CMK (cell line): ENCODE results near the gene SLC51A.
"Not testable (repeated sequence)": the region's sequence is repeated elsewhere in the genome, so short reads cannot be mapped to it uniquely, and the experiment has no call there.

Experiments
- DNase-seq: peaks from one replicate; pipeline ENCODE4 v3.0.0-alpha.2; 2010; ENCODE audit warnings: low read depth

The SLC51A gene

DNA sequence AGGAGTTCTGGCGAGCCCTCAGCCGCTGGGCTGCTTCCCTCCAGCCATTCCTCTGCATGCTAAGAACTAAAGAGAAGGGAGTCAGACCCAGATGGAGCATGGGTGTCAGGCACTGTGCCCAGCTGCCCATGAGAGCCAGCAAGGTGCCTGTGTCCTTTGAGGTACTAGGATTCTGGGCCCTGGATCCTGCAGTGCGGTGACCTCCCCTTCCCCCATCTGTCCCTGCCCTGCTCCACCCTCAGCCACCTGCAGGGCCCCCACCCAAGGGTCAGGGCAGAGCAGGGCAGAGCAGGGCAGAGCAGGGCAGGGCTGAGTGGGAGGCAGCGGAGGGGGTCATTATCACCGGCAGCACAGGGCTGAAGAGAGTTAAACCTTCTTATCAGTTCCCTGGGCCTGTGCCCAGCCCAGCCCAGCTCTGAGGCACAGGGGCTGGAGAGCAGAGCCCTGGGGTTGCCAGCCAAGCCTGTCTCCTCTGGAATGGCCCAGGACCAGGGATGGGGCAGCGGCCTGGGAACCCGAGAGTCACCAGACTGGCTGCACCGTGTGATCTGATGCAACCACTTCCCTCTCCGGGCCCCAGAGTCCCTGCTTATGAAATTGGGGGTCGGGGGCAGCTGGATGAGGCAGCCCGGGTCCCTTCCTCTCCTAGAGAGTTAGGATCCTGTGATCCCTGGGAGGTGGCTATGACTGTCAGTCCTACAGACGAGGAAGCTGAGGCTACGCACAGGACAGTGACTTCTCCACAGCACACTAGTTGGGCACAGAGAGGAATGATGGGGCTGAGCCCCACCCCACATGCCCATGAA is 22.4 kb upstream of the SLC51A start:
- DNase-seq, result peak; percentile 75

DNA sequence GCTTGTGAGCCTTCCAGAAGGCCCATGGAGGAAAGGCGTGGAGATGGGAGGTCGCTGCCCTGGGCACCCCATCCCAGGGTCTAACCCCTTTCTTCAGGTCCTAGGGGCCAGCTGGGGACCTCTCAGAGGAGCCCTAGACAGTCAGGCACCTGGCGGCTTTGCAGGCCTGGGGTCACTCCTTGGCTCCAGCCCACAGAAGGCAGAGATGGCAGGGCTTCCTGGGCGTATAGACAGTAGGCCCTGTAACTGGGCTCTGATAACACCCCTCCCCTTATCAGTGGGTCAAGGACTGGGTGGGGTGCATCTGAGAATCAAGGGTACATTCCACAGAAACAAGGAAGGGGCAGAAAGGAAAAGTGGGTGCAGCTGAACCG is 21.8 kb upstream of the SLC51A start:
- no peak for DNase-seq

DNA sequence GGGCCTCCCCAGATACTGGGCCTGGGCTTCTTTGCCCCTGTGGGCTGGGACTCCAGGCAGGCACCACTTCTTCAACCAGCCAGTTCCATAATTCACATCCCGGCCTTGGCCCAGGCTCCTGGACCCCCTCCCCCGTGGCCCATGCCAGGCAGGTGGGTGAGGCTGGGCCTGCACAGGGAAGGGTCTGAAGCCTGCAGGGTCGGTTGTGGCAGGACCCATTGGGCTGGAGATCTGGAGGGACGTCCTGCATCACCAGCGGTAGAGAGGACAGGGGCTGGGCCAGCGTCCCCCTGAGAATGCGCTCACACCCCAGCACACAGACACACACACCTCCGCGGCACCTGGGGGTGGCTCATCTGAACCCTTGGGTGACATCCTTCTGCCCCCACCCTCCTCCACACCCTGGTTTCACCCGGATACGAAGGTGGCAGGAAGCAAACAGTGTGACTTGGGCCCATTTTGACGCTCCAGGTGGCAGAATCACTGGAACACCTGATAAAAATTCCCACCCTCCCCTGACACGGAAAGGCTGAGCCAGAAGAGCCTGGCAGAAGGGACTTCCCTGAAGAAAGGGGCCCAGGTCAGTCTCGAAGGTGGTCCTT is 20.6 kb upstream of the SLC51A start:
- no peak for DNase-seq

DNA sequence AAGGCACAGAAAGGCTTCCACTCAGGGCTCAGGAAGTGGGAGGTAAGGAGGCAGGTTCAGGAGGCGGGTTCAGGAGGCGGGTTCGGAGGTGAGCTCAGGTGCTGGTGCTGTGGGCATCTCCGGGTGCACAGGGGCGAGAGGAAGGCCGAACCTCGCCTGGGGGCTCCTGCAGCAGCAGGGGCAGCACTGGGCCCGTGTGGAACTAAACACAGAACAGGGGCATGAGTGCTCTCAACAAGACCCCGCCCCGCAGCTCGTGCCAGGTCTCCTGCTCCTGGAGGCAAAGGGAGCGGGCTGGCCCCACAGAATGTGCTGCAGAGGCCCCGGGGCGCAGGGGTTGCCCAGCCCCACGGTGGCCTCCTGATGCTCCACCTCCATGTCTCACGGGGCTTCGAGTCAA is 18.8 kb upstream of the SLC51A start:
- no peak for DNase-seq

DNA sequence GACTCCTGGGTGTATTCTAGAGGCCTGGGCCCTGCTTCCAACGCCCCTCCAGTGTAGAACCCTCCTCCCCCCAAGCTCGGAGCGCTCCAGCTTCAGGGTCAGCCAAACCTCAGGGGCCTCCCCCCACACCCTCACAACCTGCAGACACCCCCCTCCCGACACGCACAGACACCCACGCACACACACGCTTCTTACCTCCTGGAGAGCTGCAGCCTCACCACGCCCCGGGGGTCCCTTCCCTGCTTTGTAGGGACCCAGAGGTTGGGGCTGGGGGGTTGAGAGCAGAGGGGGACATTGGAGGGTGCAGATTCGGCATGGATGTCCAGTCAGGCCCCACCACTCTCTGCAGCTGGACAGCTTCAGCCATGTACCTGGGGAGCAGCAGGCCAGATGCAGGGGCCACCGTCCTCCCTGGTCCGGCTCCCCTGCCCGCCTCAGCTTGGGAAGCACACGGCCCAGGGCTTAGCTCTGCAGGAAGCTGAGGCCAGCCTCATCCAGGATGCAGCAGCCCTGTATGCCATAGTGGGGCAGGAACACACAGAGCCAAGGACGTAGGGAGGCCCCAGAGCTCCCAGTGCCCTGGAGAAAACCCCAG is 18.2 kb upstream of the SLC51A start:
- DNase-seq, result no peak

DNA sequence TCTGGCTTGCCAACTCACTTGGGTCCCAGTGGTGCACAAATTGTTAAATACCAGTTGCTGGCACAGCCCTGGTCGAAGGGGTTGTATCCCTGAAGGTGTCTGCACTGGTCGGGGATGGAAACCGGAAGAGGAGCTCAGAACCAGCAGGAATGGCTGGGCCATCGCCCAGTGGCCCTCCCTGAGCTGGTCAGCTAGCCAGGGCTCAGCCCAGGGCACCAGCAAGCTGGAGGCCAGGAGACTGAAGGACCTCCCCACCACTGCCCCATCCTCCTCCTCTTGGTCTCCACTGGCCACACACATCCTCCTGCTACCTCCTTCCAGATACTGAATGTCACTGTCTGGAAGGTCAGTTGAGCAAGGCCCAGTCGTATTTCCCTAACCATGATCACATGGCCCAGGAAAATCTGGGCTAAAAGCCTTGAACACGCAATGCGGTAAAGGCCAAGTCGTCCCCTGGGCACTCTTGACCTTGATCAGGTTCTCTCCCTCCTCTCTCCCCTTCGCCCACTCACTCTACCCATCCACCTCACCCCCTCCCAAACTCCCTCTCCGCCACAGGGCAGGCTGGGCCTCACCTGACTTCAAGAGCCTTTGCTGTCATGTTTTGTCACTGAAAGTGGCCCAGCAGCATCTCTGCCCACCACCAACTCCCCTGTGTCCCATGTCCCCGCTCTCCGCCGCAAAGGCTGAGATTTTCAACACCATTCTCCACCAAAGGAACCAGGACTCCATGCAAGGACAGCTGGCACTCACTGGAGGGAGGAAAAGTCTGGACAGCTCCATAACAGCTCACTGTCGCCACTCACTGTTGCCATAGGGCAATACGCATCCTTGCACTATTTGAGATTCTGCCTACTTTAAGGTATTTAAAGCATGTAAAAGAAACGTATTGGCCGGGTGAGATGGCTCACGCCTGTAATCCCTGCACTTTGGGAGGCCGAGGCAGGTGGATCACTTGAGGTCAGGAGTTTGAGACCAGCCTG is 17.3 kb upstream of the SLC51A start:
- DNase-seq, result no peak

DNA sequence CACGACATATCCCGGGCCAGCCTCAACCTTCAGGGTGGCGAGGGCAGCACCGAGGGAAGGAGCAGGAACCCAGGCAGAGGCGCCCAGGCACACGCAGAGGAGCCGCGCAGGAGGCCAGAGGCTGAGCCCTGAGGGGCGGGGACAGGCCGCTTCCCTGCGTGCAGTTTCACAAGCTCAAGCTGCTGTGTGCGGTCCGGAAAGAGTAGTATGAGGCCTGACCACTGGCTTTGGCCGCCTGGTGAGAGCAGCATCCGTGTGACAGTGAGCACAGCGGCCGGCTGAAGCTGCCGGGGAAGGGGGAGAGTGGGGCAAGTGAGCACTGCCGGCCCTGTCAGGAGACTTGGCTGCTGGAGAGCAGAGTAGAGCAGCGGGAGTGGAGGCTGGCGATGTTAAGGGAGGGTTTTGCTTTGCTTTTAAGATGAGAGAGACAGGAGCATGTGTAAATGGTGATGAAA is 13.8 kb upstream of the SLC51A start:
- peak; percentile 58 for DNase-seq

DNA sequence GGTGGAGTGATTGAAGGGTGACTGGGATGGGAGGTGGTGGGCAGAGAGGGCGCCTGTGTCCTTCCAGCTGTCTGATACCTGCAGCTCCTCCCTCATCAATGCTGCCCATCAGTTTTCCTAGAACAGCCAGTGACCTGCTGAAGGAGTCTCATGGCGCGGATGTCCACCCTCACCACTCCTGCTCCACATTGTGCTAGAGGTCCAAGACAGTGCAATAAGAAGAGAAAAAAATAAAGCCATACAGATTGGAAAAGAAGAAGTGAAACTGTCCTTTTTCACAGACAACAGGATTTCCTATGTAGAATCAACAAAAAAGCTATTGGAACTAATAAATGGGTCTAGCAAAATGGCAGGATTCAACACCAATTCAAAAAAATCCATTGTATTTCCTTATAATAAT is 12.5 kb upstream of the SLC51A start:
- DNase-seq, result no peak

DNA sequence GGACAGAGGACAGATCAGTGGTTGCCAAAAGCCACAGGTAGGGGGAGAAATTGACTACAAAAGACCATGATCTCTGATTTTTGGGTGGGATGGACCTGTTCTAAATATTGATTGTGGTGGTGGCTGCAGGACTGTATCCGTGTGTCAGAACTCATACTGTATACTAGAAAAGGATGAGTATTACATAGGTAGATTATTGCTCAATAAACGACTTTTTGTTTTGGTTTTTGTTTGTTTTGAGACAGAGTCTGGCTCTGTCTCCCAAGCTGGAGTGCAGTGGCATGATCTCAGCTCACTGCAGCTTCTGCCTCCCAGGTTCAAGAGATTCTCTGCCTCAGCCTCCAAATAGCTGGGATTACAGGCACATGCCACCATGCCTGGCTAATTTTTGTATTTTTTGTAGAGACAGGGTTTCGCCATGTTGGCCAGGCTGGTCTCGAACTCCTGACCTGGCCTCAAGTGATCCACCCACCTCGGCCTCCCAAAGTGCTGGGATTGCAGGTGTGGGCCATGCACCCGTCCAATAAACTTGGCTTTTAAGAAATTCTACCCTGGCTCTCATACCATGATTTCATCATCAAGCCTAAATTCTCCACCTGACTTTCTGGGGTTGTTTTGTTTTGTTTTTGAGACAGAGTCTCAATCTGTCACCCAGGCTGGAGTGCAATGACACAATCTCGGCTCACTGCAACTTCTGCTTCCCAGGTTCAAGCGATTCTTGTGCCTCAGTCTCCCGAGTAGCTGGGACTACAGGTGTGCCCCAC is 10.7 kb upstream of the SLC51A start:
- DNase-seq, result not testable (repeated sequence)

DNA sequence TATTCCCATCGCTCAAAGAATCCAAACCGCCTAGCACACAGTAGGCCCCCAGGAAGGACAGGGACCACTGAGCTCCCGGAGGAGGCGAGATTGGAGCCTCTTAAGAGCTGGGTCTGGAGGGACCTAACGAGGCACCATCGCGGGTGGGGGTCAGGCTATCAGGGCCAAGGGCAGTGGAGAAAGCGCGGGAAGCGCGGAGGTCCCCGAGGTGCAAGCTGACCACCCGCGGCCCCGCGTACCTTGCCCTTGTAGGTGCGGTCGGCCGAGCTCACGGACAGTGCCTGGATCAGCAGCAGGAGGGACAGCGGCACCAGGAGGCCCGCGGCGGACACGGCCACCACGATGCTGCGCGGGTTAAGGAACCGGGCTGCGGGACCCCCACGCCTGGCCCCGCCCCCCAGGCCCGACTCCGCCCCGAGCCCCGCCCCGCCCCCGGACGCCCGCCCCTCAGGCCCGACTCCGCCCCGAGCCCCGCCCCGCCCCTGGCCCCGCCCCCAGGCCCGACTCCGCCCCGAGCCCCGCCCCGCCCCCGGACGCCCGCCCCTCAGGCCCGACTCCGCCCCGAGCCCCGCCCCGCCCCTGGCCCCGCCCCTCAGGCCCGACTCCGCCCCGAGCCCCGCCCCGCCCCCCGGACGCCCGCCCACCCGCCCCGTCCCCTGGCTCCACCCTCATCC is 9.0 kb upstream of the SLC51A start:
- DNase-seq, result no peak

DNA sequence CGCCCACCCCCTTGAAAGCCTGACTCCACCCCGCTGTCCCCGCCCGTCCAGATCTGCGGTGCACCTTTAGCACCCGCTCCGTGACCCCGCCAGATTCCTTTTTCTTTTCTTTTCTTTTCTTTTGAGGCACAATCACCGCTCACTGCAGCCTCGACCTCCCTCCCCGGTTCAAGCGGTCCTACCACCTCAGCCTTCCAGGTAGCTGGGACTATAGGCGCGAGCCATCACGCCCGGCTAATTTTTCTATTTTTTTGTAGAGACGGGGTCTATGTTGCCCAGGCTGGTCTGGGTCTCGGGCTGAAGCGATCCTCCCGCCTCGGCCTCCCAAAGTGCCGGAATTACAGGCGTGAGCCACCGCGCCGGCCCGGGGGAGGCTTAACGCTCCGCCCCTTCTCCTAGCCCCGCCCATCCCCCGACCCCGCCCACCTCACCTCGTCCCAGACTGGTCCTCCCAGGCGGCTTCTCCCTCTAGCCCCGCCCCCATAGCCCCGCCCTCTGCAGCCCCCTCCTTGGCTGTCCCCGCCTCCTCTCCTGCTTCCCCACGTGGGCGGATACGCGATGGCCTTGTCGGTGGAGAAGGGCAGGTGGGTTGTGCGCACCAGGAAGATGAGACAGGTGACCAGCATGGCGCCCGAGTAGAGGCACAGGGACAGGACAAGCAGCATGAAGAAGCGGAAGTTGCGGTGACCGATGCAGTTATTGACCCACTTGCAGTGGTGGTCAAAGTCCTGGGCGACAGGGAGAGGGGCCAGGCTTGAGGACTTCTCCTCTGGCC is 8.3 kb upstream of the SLC51A start:
- no peak for DNase-seq

DNA sequence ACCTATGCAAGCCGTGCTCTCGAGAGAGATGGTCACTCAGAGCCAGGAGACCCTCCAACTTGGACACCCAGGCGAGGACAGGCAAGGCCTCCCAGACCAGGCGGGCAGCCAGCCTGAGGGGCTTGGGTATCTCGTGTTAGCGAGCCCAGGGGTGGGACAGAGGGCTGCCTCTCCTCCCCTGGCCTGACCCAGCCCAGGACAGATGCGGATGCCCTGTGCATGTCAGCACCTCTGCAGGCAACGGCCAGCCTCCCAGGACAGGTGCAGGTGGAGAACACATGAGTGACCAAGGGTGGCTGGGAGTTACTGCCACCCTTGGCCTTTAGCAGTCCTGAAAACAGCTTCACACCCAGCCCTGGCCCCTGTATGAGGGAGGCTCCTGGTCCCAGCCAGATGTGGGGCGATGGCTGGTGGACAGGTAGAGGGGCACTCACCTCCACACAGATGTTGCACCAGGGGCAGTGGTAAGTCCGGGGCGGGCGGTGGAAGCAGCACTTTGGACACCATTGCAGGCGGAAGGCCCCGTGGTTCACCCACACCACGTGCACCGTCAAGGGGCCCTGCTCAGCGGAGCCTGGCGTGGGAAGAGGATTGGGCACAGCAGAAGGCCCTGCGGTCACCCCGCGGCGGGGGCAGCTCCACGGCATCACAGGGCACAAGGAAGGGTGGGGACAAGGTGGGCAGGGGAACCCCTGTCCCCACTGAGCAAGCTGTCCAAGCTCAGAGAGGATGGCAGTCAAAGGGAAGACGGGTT is 7.2 kb upstream of the SLC51A start:
- no peak for DNase-seq

DNA sequence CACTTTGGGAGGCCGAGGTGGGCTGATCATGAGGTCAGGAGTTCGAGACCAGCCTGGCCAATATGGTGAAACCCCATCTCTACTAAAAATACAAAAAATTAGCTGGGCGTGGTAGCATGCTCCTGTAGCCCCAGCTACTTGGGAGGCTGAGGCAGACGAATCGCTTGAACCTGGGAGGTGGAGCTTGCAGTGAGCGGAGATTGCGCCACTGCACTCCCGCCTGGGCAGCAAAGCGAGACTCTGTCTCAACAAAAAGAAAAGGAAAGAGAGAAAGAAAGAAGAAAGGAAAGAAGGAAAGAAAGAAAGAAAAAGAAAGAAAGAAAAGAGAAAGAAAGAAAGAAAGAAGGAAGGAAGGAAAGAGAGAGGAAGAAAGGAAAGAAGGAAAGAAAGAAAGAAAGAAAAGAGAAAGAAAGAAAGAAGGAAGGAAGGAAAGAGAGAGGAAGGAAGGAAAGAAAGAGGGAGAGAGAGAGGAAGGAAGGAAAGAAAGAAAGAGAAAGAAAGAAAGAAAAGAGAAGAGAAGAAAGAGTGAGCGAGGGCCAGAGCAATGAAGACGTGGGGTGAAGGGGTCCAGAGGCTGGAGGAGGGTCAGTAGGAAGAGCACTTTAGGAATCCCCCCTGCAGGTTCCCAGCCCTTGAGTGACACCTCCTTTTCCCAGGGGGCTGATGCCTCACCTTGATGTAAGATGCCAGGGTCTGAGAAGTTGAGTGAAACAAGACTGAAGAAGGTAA is 6.2 kb upstream of the SLC51A start:
- DNase-seq, result not testable (repeated sequence)

DNA sequence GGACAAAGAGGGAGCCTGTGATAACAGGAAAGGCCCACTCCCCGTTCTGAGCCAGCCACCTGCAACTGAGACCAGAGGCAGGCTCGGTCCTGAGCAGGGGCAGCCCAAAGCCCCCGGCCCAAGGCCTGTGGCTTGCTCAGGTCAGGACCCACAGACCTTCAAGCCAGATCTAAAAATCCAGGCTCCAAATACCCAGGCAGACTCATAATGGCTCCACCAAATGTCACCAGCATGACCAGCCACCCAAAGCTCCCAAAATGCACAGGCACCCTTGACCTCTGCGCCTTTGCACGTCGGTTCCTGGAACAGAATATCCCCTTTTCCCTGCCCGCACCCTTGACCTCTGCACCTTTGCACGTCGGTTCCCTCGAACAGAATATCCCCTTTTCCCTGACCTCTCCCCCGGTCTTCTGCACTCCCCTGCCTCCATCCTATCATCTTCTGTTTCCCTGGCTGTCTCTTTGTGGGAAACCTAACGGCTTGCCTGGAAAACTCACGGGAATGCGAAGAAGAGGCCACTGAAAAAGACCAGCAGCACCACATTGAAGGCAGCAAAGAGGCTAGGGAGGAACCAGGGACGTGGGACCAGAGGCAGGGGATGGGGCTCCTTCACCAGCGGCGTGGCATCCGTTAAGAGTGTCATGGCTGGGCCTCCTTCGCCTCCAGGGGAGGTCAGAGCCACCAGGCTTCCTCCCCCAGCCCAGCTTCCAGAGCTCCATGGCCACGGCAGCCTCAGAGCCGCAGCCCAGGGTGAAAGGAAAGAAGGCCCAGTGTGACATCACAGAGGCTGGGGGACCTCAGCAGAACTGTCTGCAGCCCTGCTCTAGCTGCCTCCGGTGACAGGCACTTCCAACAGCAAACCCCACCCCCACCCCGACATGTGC is 5.4 kb upstream of the SLC51A start, which contains the start of gene ZDHHC19:
Gene ZDHHC19 (minus strand): TSS at position 728 of the 884 bp plus-strand sequence. CDS start 85 bp downstream, at position 643.
- DNase-seq, result no peak

DNA sequence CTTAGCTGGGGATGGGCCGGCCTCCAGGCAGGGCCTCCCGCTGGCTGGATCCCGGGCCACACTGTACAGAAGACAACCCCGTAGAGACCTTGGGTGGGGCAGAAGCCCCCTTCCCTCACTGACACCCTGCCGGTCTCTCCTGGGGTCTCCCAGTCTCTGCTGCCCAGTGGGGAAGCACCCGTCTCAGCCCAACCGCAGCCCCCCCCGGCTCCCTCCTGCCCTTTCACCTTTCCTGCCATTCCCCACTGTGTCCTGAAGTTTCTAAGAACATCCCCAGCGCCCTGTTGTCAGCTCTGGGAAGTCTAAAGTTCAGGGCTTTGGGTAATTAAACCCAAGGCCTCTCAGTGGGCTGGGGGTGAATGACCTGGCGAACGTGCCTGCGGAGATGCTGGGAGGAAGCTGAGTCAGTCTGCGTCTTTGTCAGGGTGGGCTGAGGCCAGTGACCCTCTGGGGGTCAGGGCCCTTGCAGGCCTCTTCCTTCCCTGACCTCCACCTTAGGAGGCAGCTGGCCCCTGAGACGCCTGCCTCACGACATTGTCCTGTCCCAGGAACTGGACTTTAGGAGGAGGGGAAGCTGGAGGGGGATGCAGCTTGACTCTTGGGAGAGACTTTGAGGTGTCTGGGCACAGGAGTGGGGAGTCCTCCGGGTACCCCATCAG is 1.4 kb upstream of the SLC51A start:
- no peak for DNase-seq

DNA sequence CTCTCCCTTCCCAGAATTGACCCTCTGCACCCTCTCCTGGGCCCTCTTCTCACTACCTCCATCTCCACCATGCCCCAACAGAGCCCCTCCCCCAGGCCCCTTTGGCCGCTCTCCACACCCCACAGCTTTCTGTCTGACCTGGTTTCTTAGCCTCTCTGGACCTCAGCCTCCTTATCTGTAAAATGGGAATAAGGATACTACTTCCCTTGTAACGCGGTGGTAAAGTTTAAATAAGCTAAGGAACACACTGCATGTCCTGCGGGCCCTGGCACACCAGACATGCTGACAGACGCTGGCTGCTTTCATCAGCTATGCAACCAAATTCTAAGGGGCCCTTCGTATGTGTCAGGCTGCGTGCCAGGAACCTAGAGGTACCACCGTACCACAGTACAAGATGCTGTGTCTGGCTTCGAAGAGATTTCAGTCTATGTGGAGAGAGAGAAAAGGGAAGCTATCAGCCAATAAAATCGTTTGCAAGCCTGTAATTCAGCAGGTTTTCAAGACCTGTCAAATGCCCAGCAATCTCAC is 777 bp upstream of the SLC51A start:
- DNase-seq, result no peak
